ENCODE data around the gene TBX18.

DNA sequence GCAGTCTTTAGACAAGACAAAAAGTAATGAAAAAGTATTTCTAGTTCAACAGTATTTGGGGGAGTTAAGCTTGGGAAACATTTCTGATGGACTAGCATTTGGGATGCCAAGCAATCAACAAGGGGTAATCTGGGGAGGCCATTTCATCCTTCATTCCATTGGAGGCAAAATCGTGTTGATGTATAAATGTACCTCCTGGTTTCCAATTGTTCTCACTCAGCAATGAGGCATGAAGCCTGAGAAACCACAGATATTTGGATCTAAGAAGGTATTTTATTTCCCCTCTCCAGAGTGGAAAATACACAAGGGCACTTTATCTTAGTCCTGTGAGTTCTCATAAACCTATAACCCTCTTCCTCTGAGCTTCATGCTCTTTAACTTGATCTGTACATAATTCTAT, 68.2 kb downstream of the TBX18 start:
- TF ChIP-seq, protein P1, sequence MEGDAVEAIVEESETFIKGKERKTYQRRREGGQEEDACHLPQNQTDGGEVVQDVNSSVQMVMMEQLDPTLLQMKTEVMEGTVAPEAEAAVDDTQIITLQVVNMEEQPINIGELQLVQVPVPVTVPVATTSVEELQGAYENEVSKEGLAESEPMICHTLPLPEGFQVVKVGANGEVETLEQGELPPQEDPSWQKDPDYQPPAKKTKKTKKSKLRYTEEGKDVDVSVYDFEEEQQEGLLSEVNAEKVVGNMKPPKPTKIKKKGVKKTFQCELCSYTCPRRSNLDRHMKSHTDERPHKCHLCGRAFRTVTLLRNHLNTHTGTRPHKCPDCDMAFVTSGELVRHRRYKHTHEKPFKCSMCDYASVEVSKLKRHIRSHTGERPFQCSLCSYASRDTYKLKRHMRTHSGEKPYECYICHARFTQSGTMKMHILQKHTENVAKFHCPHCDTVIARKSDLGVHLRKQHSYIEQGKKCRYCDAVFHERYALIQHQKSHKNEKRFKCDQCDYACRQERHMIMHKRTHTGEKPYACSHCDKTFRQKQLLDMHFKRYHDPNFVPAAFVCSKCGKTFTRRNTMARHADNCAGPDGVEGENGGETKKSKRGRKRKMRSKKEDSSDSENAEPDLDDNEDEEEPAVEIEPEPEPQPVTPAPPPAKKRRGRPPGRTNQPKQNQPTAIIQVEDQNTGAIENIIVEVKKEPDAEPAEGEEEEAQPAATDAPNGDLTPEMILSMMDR (IDR thresholded peaks at IDR 0.05) = no peak
- TF ChIP-seq POLR2A (IDR thresholded peaks at IDR 0.05) = no peak

Data from adrenal gland (tissue), 5 donors.